HUES64 (cell line): Measurements from ENCODE around the gene LGI4.
"Not testable (repeated sequence)": the region's sequence is repeated elsewhere in the genome, so short reads cannot be mapped to it uniquely, and the experiment has no call there.

Experiments used
- H3K27ac ChIP-seq: 2 replicates; pipeline ENCODE4 v1.7.0; 2013; ENCODE audit warnings: low read depth, low read length, inconsistent platforms
- H3K27me3 ChIP-seq: 2 replicates; pipeline ENCODE4 v1.6.1; 2013; ENCODE audit warnings: mild to moderate bottlenecking, low read length; ENCODE audit not compliant: insufficient read depth
- H3K36me3 ChIP-seq: 2 replicates; pipeline ENCODE4 v1.6.1; 2013; ENCODE audit warnings: mild to moderate bottlenecking, low read length; ENCODE audit not compliant: insufficient read depth
- H3K4me1 ChIP-seq: 2 replicates; pipeline ENCODE4 v1.6.1; 2013; ENCODE audit warnings: mild to moderate bottlenecking, low read length, moderate library complexity; ENCODE audit not compliant: insufficient read depth
- H3K4me3 ChIP-seq: 2 replicates; pipeline ENCODE4 v1.5.1; 2013; ENCODE audit warnings: mild to moderate bottlenecking, low read length, moderate library complexity
- H3K9ac ChIP-seq: 2 replicates; pipeline ENCODE4 v1.6.1; 2013; ENCODE audit warnings: mild to moderate bottlenecking, low read depth, low read length
- H3K9me3 ChIP-seq: 2 replicates; pipeline ENCODE4 v1.6.1; 2013; ENCODE audit warnings: low read depth, low read length; ENCODE audit not compliant: insufficient read depth
- WGBS: fragments of 150-250, 120-280 bp; methylation state at CpG from one replicate; pipeline ENCODE4 v1.1.7; 2013; ENCODE audit warnings: missing lambda C conversion rate; 5-methylcytosine and 5-hydroxymethylcytosine counted together

The LGI4 gene

GRCh38 chr19:35109395-35110112 is 25.3 kb downstream of the LGI4 start:
- 0 out of 2 replicates have a peak overlapping the region, but pooled peaks have one; percentile 26 for H3K9ac ChIP-seq
- no peaks in the 10 kb centered on the region for H3K36me3 ChIP-seq
- H3K4me3 ChIP-seq, result no peak overlapping the region
- 90% methylated on average over 22 of the region's 22 CpGs for WGBS
- no peaks in the 10 kb centered on the region for H3K27me3 ChIP-seq
- H3K27ac ChIP-seq, result no peak overlapping the region
- H3K9me3 ChIP-seq, result no peaks in the 10 kb centered on the region
- H3K4me1 ChIP-seq, result peaks cover 9% of the 10 kb centered on the region

DNA sequence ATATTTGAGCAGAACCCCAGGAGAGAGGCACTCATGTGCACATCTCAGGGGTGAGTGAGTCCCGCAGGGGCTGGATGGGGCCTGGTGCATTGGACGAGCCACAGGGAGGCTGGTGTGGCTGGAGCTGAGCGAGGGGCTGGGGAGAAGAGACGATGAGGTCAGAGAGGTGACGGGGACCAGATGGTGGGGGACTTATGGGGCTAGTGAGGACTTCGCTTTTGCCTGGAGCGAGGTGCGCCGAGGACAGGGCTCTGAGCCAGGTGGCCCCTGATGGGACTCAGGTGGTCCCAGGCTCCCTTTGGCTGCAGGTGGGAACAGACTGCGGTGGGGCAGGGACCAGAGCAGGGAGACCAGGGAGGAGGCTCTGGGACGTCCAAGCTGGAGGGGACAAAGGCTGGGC is 26.1 kb downstream of the LGI4 start:
- Histone ChIP-seq H3K4me1 (peaks cover 5% of the 10 kb centered on the region; the same call in 1 of the 2 replicates), H3K36me3 (no peaks in the 10 kb centered on the region), H3K9ac (no peak overlapping the region), H3K27me3 (no peaks in the 10 kb centered on the region), H3K9me3 (no peaks in the 10 kb centered on the region), H3K4me3 (no peak overlapping the region), H3K27ac (no peak overlapping the region)
- WGBS, result 82% methylated on average over 11 of the region's 11 CpGs

DNA sequence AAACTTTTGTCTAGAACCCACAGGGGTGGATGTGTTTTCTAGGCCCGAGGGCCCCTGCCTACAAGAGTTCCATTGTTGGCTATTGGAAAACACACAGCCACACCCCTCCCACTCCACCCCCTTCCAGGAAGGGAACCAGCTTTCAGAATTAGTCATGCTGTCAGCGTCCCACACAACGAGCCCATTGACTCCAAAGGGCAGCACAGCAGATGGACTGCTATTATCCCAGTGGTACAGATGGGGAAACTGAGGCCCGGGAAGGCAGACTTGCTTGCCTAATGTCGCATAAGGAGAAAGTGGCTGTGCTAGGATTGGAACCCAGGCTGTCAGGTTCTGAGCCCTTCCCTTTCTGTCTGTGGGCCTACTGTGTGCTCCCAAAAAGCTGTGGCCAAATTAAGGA is 27.3 kb downstream of the LGI4 start:
- no peaks in the 10 kb centered on the region for H3K27me3 ChIP-seq
- H3K4me1 ChIP-seq, result peaks cover 5% of the 10 kb centered on the region; the same call in 1 of the 2 replicates
- H3K4me3 ChIP-seq, result no peak overlapping the region
- H3K9ac ChIP-seq, result no peak overlapping the region
- H3K36me3 ChIP-seq, result no peaks in the 10 kb centered on the region
- WGBS, result 54% methylated on average over 5 of the region's 5 CpGs
- H3K9me3 ChIP-seq, result no peaks in the 10 kb centered on the region
- no peak overlapping the region for H3K27ac ChIP-seq

GRCh38 chr19:35106898-35107541 is 27.8 kb downstream of the LGI4 start:
- Histone ChIP-seq H3K36me3 (no peaks in the 10 kb centered on the region), H3K27ac (no peak overlapping the region), H3K9ac (no peak overlapping the region), H3K4me1 (peaks cover 5% of the 10 kb centered on the region; the same call in 1 of the 2 replicates), H3K27me3 (no peaks in the 10 kb centered on the region), H3K9me3 (no peaks in the 10 kb centered on the region), H3K4me3 (no peak overlapping the region)
- 93% methylated on average over 1 of the region's 2 CpGs for WGBS

GRCh38 chr19:35106291-35106583 is 28.6 kb downstream of the LGI4 start:
- Histone ChIP-seq H3K9me3 (no peaks in the 10 kb centered on the region), H3K4me1 (peaks cover 5% of the 10 kb centered on the region; the same call in 1 of the 2 replicates), H3K4me3 (no peak overlapping the region), H3K36me3 (no peaks in the 10 kb centered on the region), H3K27me3 (no peaks in the 10 kb centered on the region), H3K27ac (no peak overlapping the region), H3K9ac (no peak overlapping the region)
- 94% methylated on average over 9 of the region's 9 CpGs for WGBS

GRCh38 chr19:35105411-35106290 is 29.2 kb downstream of the LGI4 start:
- Histone ChIP-seq H3K27ac (no peak overlapping the region), H3K27me3 (no peaks in the 10 kb centered on the region), H3K4me1 (peaks cover 1% of the 10 kb centered on the region; the same call in 1 of the 2 replicates), H3K9ac (no peak overlapping the region), H3K4me3 (no peak overlapping the region), H3K36me3 (no peaks in the 10 kb centered on the region), H3K9me3 (no peaks in the 10 kb centered on the region)
- WGBS, result 90% methylated on average over 30 of the region's 30 CpGs

GRCh38 chr19:35105047-35105410 is 29.8 kb downstream of the LGI4 start:
- no peak overlapping the region for H3K4me3 ChIP-seq
- H3K9ac ChIP-seq, result no peak overlapping the region
- no peak overlapping the region for H3K27ac ChIP-seq
- H3K4me1 ChIP-seq, result no peaks in the 10 kb centered on the region
- no peaks in the 10 kb centered on the region for H3K27me3 ChIP-seq
- no peaks in the 10 kb centered on the region for H3K36me3 ChIP-seq
- H3K9me3 ChIP-seq, result no peaks in the 10 kb centered on the region
- 94% methylated on average over 6 of the region's 6 CpGs for WGBS

- H3K27me3 ChIP-seq, result no peaks in the 10 kb centered on the region
- H3K27ac ChIP-seq, result no peak overlapping the region
- no peaks in the 10 kb centered on the region for H3K36me3 ChIP-seq
- 91% methylated on average over 11 of the region's 11 CpGs for WGBS
- no peak overlapping the region for H3K4me3 ChIP-seq
- H3K4me1 ChIP-seq, result no peaks in the 10 kb centered on the region
- H3K9me3 ChIP-seq, result no peaks in the 10 kb centered on the region
- no peak overlapping the region for H3K9ac ChIP-seq
Observed at GRCh38 chr19:35104361-35104760, 30.5 kb downstream of the LGI4 start.

DNA sequence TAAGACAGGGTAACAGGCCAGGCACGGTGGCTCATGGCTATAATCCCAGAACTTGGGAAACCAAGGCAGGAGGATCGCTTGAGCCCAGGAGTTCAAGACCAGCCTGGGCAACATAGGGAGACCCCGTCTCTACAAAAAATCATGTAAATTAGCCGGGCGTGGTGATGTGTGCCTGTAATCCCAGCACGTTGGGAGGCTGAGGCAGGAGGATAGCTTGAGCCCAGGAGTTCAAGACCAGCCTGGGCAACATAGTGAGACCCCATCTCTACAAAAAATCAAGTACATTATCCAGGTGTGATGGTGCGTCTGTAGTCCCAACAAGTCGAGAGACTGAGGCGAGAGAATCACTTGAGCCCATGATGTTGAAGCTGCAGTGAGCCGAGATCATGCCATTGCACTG is 31.2 kb downstream of the LGI4 start:
- WGBS, result 87% methylated on average over 10 of the region's 10 CpGs
- H3K27ac ChIP-seq, H3K9ac ChIP-seq, H3K27me3 ChIP-seq, H3K9me3 ChIP-seq, H3K4me3 ChIP-seq, H3K4me1 ChIP-seq, H3K36me3 ChIP-seq: not testable (repeated sequence)

DNA sequence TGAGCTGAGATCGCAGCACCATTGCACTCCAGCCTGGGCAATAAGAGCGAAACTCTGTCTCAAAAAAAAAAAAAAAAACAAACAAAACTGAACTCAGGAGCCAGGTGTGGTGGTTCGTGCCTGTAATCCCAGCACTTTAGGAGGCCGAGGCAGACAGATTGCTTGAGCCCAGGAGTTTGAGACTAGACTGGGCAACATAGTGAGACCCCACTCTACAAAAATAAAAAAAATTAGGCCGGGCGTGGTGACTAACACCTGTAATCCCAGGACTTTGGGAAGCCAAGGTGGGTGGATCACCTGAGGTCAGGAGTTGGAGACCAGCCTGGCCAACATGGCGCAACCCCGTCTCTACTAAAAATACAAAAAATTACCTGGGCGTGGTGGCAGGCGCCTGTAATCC is 32.9 kb downstream of the LGI4 start:
- H3K27ac ChIP-seq, H3K4me3 ChIP-seq, H3K9me3 ChIP-seq, H3K36me3 ChIP-seq, H3K4me1 ChIP-seq, H3K9ac ChIP-seq, H3K27me3 ChIP-seq: not testable (repeated sequence)
- 97% methylated on average over 7 of the region's 10 CpGs for WGBS
